B cell (primary cell): ENCODE results near the gene EXOSC6.

Source experiments
- EZH2 ChIP-seq: IDR thresholded peaks from 2 replicates; pipeline ENCODE4 v1.6.1; 2012; ENCODE audit warnings: borderline replicate concordance, low read depth, mild to moderate bottlenecking, moderate library complexity, low read length; ENCODE audit not compliant: insufficient read depth, poor library complexity, severe bottlenecking
- TF ChIP-seq, protein P1 (sequence below): fragments of 200-600 bp; IDR thresholded peaks from one replicate; pipeline ENCODE4 v1.8.0; 2022; ENCODE audit warnings: antibody characterized with exemption, mild to moderate bottlenecking

DNA sequence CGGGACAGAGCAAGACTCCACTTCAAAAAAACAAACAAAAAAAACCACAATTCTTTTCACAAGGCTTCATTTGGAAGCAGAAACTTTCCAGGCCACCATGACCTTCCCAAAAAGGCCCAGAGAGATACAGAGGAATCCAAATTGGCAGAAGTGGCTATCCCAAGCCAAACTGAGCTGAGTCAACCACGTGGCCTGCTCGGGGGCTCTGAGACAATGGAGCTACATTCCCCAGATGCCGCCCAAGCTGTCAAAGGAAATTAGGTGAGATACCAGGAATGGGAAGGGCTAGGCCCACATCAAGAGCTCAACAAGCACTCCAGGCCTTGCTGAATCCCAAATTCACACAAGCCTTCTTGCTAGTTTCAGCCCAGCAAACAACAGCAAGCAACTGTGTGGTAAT lies 5.7 kb upstream of the EXOSC6 start:
- TF ChIP-seq, protein P1, sequence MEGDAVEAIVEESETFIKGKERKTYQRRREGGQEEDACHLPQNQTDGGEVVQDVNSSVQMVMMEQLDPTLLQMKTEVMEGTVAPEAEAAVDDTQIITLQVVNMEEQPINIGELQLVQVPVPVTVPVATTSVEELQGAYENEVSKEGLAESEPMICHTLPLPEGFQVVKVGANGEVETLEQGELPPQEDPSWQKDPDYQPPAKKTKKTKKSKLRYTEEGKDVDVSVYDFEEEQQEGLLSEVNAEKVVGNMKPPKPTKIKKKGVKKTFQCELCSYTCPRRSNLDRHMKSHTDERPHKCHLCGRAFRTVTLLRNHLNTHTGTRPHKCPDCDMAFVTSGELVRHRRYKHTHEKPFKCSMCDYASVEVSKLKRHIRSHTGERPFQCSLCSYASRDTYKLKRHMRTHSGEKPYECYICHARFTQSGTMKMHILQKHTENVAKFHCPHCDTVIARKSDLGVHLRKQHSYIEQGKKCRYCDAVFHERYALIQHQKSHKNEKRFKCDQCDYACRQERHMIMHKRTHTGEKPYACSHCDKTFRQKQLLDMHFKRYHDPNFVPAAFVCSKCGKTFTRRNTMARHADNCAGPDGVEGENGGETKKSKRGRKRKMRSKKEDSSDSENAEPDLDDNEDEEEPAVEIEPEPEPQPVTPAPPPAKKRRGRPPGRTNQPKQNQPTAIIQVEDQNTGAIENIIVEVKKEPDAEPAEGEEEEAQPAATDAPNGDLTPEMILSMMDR: no peak
- no peak for TF ChIP-seq EZH2
